GM12891 (cell line): Measurements from ENCODE around the gene KCTD16.

Experiments
- POLR2A ChIP-seq: IDR thresholded peaks from 2 replicates; pipeline ENCODE4 v1.6.1; 2011; ENCODE audit warnings: low read depth, low read length, control low read depth
- POLR2AphosphoS5 ChIP-seq: IDR thresholded peaks from 2 replicates; pipeline ENCODE4 v1.6.1; 2011; ENCODE audit warnings: low read depth, low read length, control low read depth

DNA sequence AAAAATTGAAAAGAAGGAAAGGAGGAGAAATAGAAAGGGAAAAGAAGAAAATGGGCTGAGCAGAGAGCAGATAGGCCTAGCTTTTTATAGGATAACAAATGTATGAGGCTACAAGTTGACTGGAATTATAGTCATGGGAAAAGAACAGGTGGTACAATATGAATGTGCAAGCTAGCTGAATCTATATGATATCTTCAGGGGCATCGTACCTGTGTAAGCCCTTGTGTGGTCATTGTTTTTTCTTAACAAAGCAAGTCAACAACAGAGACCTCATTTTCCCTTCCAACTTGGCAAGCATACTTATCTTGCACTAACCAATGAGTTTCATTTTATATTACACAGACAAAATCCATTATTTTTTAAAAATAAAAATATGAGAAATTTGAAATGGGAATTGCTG is 259.2 kb downstream of the KCTD16 start:
- no peak for TF ChIP-seq POLR2AphosphoS5
- no peak for TF ChIP-seq POLR2A
